Posterior cingulate gyrus (tissue), 11 donors: ENCODE results near the gene FHAD1.
A peak's percentile ranks its signal among the peaks of the same experiment; 100 is the strongest.

Source experiments
- DNase-seq, 10 donors: peaks; one replicate each; pipeline versions ENCODE4 v3.0.0 to v3.0.0-alpha.2; 2020 to 2021; ENCODE audit warnings: mixed read lengths in 3 of 10
- intact Hi-C: fragments of 100-400 bp; cut with DNase I; formaldehyde crosslinking; loops from one replicate; pipeline ENCODE4 v1.15.1; 2023

The FHAD1 gene

DNA sequence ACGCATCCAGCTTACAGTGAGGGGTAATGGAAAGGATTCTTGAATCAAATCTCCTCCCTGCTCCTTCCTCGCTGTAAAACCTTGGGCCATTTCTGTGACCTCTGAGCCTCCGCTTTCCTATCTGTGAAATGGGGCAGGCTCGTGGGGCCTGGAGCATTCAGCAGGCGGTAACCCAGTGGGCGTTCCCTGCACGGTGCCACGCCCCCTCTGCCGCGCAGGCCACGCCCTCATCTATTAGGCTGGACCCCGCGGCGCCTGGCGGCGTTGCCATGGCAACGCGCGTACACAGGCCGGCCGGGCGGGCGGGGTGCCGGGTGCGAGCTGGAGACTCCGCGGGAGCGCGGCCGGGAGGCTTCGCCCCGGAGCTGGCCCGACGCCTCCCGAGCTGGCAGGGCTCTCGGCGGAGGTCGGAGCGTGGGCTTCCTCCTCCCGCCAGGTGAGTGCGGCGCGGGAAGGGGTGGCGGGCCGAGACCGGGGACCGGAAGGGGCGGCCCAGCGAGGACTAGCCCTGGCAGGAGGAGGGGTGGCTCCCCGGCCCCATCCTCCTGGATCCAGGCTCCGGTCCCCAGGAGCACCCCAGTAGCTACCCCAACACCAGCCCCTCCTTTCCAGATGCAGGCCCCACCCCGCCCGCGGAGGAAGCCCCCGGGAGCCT lies at the start of gene FHAD1:
TSS of gene FHAD1 (plus strand) at position 264 of the 655 bp plus-strand sequence. CDS start 4,562 bp downstream, outside the sequence.
- intact Hi-C loops = no loop called here
- DNase-seq = peak in 4 of 10 donors; percentile 29 to 83 (median 60)

DNA sequence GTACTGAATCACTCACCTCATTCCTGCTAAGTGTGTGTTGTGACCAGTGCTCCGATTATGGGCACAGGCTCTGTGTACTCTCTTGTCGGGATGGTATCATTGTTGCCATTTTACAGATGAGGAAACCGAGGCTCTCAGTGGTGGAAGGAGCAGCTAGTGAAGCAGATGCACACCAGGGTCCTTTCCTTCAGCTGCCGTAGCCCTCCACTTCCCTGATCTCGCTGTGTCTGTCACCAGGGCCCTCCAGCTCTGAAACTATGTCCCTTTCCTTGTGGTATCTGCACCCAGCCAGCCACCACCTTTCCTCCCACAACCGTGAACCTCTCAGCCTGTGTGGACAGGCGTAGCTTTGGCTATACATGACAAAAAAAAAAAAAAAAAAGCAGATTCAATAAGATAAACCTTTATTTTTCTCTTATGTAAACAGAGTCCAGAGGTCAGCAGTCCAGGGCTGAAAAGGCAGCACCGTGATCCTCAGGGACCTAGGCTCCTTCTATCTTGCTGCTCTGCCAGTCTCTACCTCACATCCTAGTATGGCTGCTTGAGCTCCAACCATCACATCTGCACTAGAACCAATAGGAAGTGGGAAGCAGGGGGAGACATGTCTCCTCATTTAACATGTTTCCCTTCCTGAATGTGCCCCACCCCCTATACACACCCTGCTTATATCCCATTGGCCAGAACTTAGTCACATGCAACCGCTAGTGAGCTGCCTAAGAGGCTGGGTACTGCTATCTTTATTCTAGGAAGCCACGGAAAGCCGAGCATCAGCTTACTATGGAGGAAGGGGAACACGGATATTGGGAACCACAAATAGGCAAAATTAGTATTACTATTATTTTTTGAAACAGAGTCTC lies 49.2 kb upstream of the FHAD1 start:
- peak in 1 of 10 donors; percentile 63 for DNase-seq
- intact Hi-C loops = no loop called here

DNA sequence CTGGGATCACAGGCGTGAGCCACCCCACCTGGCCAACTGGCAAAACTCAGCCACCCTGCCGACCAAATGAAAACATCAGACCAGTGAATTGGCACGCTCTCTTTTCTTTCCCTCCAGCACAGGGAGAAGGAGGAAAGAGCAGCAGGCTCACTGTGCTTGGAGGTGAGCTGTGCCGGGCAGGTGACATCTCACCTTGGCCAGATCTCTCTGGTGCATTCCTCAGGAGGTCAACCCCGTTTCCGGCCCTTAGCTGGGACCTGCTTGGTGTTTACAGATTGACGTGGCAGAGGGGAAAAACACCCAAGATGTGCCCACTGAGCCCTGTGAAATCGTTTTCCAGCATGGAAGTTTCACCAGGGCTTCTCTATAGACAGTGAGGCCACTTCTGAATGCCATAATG lies 48.3 kb upstream of the FHAD1 start:
- intact Hi-C loops = no loop called here
- DNase-seq = peak in 1 of 10 donors; percentile 34

DNA sequence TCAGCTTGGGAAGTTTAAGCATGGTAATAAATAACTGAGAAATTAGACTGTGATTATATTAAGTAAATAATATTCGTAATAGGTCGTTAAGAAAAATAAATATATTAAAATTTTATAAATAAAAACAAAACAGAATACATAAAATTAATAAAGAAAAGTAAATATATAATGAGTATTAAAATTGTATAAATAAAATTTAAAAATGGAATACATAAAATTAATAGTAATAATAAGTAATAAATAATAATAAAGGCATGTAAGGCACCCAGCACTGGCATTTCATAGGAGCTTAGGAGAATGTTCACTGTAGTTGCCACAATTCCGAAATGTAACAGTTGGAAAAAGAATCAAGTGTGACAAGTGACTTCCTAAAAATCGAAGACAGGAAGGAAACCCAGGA lies 45.8 kb upstream of the FHAD1 start:
- intact Hi-C loops = no loop called here
- no peak for DNase-seq

DNA sequence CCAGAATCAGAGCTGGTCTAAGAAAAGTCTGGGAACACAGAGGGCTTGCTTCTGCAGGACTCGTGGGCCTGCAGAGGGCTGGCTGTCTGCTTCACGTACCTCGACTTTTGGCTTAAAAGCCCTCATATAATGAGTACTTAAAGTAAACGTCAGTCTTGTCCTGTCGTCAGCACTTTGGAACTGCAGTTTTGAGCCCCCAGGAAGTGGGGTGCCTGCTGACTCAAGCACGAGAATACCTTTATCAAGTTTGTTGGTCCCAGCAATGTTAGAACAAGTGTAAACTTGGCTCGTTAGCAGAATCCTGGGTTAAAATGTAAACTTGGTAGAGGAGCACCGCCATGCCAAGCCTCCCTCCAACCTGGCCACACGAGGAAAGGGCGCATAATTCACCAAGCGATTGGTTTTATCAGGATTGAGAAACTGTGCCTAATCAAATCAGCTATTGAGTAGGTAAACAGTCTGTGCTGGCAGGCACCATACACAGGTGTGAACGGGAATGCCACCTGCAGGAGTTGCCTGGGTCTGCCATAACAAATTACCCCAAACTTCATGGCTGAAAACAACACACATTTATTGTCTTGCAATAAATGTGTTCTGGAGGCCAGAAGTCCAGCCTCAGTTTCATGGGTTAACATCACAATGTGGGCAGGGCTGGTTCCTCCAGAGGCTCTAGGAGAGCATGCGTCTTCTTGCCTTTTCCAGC lies 45.0 kb upstream of the FHAD1 start:
- peak in 1 of 10 donors; percentile 36 for DNase-seq
- intact Hi-C loops = no loop called here

DNA sequence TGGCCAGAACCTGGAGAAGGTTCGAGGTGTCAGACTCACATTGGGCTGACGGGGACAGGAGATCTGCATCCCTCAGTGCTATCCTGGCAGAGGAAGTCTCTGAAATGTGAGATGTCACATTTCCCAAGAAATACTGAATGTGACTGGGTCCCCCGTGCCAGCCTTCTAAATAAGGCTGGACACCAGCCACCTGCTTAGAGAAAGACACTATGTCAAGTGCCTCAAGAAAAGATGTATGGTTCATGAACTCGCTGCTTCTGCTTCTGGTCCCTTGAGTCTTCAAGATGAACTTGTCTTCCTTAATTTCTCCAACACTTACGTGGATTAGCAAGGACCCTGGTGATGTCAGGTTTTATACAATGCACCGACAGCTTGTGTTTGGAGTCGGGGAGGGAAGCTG lies 42.1 kb upstream of the FHAD1 start:
- intact Hi-C loops = no loop called here
- peak in 1 of 10 donors; percentile 32 for DNase-seq

DNA sequence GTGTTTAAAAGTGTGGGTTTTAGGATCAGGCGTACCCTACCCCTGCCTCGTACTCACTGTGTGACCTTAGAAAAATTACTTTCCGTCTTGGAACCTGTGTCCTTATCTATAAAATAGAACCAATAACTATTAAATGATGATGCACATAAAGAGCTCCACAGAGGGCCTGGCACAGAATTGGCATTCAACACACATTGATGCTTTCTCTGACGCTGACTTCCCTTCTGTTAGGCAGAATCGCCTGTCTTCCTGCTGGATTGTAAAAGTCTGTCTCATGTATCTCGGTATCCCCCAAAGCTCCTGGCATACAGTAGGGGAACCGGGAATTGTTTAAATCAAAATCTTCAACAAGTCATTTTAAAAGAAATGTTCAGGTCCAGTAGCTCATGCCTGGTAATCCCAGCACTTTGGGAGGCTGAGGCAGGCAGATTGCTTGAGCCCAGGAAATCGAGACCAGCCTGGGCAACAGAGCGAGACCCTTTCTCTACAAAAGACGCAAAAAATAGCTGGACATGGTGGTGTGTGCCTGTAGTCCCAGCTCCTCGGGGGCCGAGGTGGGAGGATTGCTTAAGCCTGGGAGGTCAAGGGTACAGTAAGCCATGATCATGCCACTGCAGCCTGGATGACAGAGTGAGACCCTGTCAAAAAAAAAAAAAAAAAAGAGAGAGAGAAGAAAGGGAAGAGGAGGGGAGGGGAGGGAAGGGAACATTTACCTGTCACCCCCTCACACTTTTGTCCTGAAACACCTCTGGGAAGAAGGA lies 41.3 kb upstream of the FHAD1 start:
- DNase-seq = no peak
- intact Hi-C loops = no loop called here

DNA sequence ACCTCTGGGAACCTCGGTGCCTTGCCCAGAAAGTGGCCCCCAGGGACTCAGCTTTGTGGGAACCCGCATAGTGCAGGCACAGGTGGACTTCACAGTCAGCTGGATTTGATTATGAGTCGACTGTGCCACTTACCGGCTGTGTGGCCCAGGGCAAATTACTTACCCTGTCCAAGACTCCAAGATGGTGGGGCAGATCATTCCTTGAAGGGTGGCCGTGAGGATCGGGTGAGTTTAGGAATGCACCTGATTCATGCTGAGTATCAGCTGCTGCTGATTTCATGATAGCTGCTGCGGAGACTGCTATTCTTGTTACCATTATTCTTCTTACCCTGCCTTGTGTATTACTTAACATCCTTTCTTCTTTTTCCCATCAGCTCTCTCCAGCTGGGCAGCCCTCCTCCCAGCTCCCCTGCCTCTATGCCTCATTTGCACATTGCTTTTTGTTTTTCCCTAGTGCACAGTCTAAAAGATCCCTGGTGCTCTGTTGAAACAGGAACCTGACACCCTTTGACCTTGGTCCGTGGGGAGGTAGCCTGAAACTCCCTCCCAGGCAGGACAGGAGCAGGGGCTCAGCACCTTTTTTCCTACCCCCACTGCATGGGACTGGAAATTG lies 40.5 kb upstream of the FHAD1 start:
- DNase-seq = peak in 1 of 10 donors; percentile 30
- intact Hi-C loops = no loop called here

DNA sequence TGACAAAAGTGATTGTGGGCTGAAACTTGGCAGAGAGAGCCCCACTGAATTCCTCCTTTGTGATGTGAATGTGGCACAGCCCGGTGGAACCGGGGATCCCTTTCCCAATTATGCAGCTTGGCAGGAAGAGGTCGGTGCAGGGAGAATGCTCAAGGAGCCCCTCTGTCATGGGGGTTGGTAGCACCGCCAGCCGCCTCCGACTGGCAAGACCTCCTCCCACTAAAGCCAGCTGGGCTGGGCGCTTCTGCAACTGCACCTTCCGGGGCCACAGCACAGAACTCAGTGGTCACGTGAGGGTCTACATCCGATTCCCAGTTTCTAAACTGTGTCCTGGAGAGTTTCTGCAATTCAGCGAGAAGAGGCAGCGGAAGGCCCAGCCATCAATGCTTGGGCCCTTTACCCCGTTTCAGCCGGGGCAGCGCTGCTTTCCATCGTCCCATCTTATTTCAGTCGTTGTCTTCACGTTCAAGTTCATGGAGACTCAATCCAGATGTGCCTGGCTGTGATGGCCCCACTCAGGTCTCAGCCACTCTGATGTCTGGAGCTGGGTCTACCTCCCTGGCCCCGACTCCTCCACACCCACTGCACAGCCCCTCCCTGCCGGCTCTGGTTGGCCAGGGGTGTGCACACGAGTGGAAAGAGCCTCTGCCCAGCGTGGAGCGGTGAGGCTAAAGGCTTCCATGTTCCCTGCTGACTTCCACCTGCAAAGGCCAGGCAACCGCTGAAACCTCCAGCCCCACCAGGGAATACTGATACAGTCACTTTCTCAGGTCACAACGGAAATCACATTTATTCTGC lies 39.8 kb upstream of the FHAD1 start:
- DNase-seq = peak in 9 of 10 donors; percentile 8 to 88 (median 40)
- intact Hi-C loops = no loop called here

DNA sequence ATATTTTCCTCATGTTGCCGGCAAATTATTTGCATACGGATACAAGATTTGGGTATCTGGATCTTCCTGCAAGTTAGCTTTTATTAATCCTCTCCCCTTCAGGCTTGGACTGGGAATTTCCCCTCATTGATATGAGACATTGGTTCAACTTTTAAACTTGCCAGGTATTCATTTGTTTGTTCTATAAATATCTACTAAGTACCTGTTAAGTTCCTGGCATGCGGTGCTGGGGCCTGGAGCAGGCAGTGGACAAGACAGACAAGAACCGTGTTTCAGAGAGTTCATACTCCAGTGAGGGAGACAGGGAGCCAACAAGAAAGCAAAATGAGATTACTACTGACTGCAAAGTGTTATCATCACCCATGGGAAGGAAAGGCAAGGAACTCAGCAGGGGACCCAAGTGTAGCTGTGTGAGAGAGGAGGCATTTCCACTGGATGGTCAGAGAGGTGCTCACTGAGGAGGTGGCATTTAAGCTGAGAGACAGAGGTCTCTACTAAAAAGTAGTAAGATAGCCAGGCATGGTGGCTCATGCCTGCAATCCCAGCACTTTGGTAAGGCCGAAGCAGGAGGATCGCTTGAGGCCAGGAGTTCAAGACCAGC lies 39.1 kb upstream of the FHAD1 start:
- DNase-seq = no peak
- intact Hi-C loops = no loop called here

DNA sequence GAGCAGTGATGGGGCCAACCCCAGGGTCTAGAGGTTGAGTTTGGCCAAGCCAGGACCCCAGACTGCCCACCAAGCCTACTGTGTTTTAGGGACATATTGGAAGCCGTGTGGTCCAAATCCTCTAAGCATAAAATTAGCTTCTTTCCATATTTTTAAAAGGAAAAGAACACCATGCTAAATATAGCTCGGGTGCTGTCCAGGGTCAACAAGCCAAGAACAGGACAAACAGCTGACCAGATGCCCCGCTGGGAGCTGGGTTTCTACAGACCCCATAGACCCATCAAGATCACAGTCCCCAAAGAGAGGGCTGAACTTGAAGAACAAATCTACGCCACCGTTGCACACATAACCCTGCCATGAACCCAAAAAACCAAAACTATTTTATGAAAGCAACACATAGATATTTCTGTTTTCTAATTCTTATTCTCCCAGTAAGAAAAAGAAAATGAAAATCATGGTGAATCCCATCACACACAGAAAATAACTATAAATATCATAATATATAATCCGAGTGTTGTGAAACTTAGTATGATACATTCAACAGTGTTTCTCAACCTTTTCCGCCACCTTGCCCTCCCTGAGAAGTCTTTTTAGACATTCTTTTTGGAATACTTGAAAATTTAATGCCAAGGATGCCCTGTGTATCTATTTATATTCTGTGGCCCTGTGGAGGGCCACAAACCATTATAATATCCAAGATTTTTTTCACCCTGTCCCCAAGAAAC lies 36.2 kb upstream of the FHAD1 start:
- no peak for DNase-seq
- intact Hi-C loops = loop anchor here (5.0 kb wide), 1 partner anchor 59 kb away; the partner anchor contains the start of gene TMEM51

DNA sequence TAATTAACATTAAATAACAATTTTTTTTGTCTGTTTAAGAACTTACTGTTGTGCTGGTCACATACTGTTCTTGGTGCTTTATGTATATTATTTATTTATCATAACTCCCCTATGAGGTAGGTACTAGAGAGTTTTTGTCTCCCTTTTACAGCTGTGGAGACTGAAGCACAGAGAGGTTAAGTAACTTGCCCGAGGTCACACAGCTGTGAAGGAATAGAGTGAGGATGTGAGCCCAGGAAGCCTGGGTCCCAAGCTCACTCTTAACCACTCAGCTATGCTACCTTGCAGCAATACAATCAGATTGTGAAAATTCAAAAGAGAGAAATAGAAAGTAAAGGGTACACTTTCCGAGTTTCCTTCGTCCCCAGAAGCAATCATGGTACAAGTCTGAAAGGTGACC lies 35.6 kb upstream of the FHAD1 start:
- no peak for DNase-seq
- intact Hi-C loops = loop anchor here (5.0 kb wide), 1 partner anchor 59 kb away; the partner anchor contains the start of gene TMEM51

DNA sequence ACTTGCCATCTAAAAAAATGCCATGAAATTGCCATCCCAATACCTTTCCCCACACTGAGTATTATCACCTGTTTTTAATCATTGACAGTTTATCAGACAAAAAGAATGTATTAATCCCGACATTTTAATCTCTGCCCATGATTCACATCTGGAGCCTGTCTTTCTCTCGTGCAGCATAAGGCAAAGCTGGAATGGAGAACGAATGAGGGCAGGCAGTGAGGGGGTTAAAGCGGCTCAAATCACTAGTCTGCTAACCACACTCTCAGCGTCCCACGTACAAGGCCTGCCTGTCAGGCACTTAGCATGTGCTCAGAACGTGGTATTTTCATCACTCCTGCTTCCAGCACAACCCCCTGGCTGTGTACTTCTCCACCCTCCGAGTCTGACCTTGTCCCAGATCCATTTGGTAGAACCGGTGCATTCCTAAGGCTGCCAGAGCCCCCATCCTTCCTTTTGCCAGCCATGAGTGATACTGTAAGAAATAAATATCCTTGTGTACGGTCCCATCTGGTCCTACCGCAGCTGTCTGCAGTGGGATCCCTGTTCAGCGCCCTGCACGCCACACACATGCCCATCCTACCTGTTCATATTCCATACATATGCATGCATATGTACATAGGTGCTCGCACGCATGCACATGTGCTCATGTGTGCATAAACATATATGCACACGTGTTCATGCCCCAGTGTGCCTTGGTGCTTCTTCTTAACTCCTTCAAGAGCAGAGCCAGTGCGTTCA lies 34.6 kb upstream of the FHAD1 start:
- intact Hi-C loops = loop anchor here (5.0 kb wide), 1 partner anchor 60 kb away; the partner anchor contains the start of gene TMEM51
- DNase-seq = peak in 1 of 10 donors; percentile 56

DNA sequence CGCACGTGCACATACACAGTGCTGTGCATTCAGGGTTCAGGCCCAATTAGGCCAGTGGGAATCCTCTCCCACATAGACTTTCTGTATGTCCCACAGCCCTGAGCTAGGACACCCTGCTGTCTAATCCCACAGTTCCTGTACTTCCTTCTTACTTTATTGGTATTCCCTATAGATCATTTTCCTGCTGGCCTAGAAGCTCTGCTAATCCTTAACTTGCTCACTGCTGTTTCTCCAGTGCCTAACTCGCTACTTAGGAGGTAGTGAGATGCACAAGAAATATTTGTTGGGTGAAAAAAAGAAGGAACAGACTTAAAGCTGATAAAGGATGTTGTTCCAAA lies 34.1 kb upstream of the FHAD1 start:
- no peak for DNase-seq
- intact Hi-C loops = loop anchor here (5.0 kb wide), 1 partner anchor 61 kb away; the partner anchor contains the start of gene TMEM51

DNA sequence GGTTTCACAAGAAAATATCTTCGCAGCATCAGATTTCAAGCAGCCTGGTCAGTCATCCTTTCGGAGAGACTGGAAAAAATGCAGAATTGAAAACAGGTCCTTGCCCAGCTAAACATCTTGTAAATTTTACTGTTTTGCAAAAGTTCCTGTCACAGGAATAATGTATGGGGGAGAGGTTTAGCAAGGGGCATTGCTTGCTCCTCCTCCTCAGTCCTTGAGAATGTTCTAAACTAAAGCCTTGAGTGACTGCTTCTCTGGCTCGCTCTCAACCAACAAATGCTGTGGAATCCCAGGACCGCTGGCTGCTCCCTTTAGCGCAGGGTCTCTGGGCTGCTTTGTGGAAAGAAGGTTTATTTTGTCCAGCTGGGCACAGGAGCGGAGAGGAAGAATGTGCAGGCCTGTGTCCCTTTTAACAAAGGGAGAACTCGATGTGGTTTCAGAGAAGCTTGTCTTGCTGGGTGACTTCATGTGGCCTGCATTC lies 33.6 kb upstream of the FHAD1 start:
- intact Hi-C loops = loop anchor here (5.0 kb wide), 1 partner anchor 61 kb away; the partner anchor contains the start of gene TMEM51
- peak in 1 of 10 donors; percentile 25 for DNase-seq

DNA sequence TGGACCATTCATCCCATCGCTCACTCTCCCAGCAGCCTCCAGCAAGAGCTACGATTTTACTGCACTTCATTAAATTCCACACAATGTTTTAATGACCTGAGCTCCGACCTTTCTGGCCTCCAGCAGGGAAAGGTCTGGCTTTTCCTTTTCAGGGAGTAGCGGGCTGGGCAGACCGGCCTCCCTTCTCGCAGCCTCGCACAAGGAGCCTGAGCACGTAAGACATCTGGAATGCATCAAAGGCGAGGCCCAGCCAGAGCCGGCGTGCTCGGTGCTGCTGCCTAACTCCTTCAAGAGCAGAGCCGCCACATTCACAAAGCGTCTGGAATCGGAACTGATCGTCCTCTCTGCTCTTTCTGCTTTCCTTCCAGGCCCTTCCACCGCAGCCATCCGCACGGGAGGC lies 32.5 kb upstream of the FHAD1 start:
- intact Hi-C loops = loop anchor here (5.0 kb wide), 1 partner anchor 62 kb away; the partner anchor contains the start of gene TMEM51
- no peak for DNase-seq

DNA sequence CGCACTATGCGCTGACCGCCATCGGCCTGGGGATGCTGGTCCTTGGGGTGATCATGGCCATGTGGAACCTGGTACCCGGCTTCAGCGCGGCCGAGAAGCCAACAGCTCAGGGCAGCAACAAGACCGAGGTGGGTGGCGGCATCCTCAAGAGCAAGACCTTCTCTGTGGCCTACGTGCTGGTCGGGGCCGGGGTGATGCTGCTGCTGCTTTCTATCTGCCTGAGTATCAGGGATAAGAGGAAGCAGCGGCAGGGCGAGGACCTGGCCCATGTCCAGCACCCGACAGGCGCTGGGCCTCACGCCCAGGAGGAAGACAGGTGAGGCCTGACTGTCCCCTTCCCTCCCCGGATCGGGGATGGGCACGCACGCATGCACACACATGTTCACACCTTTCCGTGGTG lies 31.9 kb upstream of the FHAD1 start:
- intact Hi-C loops = no loop called here
- no peak for DNase-seq
